Epidermal melanocyte (primary cell): ENCODE data around the gene MYBPH.

ENCODE experiments used
- DNase-seq: peaks from one replicate; pipeline ENCODE4 v3.0.0; 2011; ENCODE audit warnings: low spot score; ENCODE audit not compliant: insufficient read length

The MYBPH gene

GRCh38 chr1:203175237-203175826 is at the start of gene MYBPH:
Gene MYBPH, minus strand, starts transcription at chr1:203175826. Its CDS starts 71 bp downstream, at chr1:203175755.
- DNase-seq = no peak

- no peak for DNase-seq
Observed at GRCh38 chr1:203225071-203225470, 49.4 kb upstream of the MYBPH start.

GRCh38 chr1:203223012-203223775 is 47.6 kb upstream of the MYBPH start:
- DNase-seq = no peak

GRCh38 chr1:203219934-203220333 is 44.3 kb upstream of the MYBPH start:
- DNase-seq = no peak

- DNase-seq = no peak
Observed at GRCh38 chr1:203219171-203219570, 43.5 kb upstream of the MYBPH start.

GRCh38 chr1:203217668-203218067 is 42.0 kb upstream of the MYBPH start:
- DNase-seq = no peak

- no peak for DNase-seq
Observed at GRCh38 chr1:203217139-203217655, 41.6 kb upstream of the MYBPH start.

GRCh38 chr1:203216274-203217138 is 40.9 kb upstream of the MYBPH start:
- DNase-seq = peak; percentile 44

- no peak for DNase-seq
Observed at GRCh38 chr1:203215573-203215972, 39.9 kb upstream of the MYBPH start.

- no peak for DNase-seq
Observed at GRCh38 chr1:203214871-203215270, 39.2 kb upstream of the MYBPH start.

GRCh38 chr1:203213126-203213525 is 37.5 kb upstream of the MYBPH start:
- no peak for DNase-seq

- DNase-seq = no peak
Observed at GRCh38 chr1:203211812-203212211, 36.2 kb upstream of the MYBPH start.

GRCh38 chr1:203210988-203211387 is 35.4 kb upstream of the MYBPH start:
- DNase-seq = no peak

GRCh38 chr1:203210350-203210749 is 34.7 kb upstream of the MYBPH start:
- no peak for DNase-seq

- DNase-seq = no peak
Observed at GRCh38 chr1:203208181-203208580, 32.6 kb upstream of the MYBPH start.

- no peak for DNase-seq
Observed at GRCh38 chr1:203207751-203208150, 32.1 kb upstream of the MYBPH start.

GRCh38 chr1:203206129-203206687 is 30.6 kb upstream of the MYBPH start:
- DNase-seq = no peak

- DNase-seq = no peak
Observed at GRCh38 chr1:203204756-203205155, 29.1 kb upstream of the MYBPH start.

GRCh38 chr1:203202431-203203245 is 27.0 kb upstream of the MYBPH start:
- DNase-seq = no peak

GRCh38 chr1:203201516-203202205 is 26.0 kb upstream of the MYBPH start:
- DNase-seq = no peak
